Thyroid gland (tissue), 4 donors: ENCODE data around the gene NTPCR.

Source experiments
- CTCF ChIP-seq, 6 experiments: fragments of 200-600 bp in 3 of 6; fragments of 450-650 bp in 3 of 6; sonication (generic) in 3 of 6; IDR thresholded peaks; one replicate each; pipeline ENCODE4 v1.5.1; 2016 to 2019; ENCODE audit warnings: antibody characterized with exemption in 6 of 6, mild to moderate bottlenecking in 2 of 6, inconsistent platforms in 1 of 6, moderate library complexity in 1 of 6
- POLR2A ChIP-seq, 2 donors: fragments of 450-650 bp; IDR thresholded peaks; one replicate each; pipeline ENCODE4 v1.6.1; 2017; ENCODE audit warnings: antibody characterized with exemption in 2 of 2, mild to moderate bottlenecking in 2 of 2, moderate library complexity in 1 of 2

GRCh38 chr1:233005156-233005555 lies 54.7 kb downstream of the NTPCR start:
- TF ChIP-seq CTCF (IDR thresholded peaks at IDR 0.05) (no peak), POLR2A (IDR thresholded peaks at IDR 0.05) (no peak)
